AG10803 (cell line): ENCODE results near the gene MARCHF10.

Source experiments
- DNase-seq: peaks from one replicate; pipeline ENCODE4 v3.0.0; 2010; ENCODE audit warnings: low read depth
- H3K4me3 ChIP-seq: 2 replicates; pipeline ENCODE4 v1.5.1; 2011; ENCODE audit warnings: mild to moderate bottlenecking, low read length, control low read depth
- CTCF ChIP-seq: conservative IDR thresholded peaks from 2 replicates; pipeline ENCODE4 v1.5.1; 2011; ENCODE audit warnings: mild to moderate bottlenecking, low read length, control low read depth, inconsistent platforms

The MARCHF10 gene

GRCh38 chr17:62825182-62825581, 17.1 kb upstream of the MARCHF10 start:
- DNase-seq, result no peak
- no peak for TF ChIP-seq CTCF
- H3K4me3 ChIP-seq, result peak overlapping the region; percentile 18

- peak; percentile 99 for DNase-seq
- no peak for TF ChIP-seq CTCF
- H3K4me3 ChIP-seq, result no peak overlapping the region; the same call in 1 of the 2 replicates
Measured at GRCh38 chr17:62824290-62825131, 16.4 kb upstream of the MARCHF10 start.

GRCh38 chr17:62823111-62823893, 15.2 kb upstream of the MARCHF10 start:
- no peak overlapping the region for H3K4me3 ChIP-seq
- no peak for TF ChIP-seq CTCF
- peak; percentile 63 for DNase-seq

GRCh38 chr17:62822080-62822904, 14.2 kb upstream of the MARCHF10 start:
- TF ChIP-seq CTCF, result no peak
- DNase-seq, result no peak
- H3K4me3 ChIP-seq, result no peak overlapping the region

GRCh38 chr17:62821189-62822079, 13.3 kb upstream of the MARCHF10 start:
- no peak for TF ChIP-seq CTCF
- H3K4me3 ChIP-seq, result no peak overlapping the region
- DNase-seq, result no peak
